ENCODE results near the gene MYL12A.

The MYL12A gene

DNA sequence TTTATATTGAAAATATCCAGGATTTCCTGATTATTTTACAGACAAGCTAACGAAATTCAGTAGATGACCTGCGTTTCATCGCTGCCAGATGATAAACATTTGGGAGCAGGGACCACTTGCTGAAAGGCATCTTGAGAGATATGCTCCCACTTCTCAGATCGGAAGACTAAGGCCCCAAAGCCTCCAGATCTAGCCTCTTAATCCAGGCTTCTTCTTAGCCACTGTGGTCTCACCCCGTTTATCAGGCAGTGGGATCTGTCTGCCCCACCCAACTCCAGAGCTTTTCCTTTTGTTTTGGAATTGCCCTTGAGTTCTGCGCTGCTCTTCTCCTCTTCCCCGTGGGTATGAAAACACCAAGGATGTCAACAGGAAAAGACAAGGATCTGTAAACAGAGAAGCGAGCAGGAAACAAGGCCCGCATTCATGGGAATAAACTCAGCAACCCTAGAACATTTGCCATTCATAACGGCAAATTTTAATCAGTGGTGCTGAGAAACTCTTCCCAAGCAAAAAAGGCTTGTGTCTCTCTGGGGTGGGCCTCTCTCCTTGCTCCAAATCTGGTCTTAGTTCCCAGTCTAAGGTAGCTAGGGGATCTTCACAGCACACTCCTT lies 35.8 kb downstream of the MYL12A start:
- H3K4me3 ChIP-seq (replicated peaks; ENCODE audit: low read depth, low read length), result no peak overlapping the region
- DNase-seq (ENCODE audit: low read depth), result no peak
- TF ChIP-seq, protein P1, sequence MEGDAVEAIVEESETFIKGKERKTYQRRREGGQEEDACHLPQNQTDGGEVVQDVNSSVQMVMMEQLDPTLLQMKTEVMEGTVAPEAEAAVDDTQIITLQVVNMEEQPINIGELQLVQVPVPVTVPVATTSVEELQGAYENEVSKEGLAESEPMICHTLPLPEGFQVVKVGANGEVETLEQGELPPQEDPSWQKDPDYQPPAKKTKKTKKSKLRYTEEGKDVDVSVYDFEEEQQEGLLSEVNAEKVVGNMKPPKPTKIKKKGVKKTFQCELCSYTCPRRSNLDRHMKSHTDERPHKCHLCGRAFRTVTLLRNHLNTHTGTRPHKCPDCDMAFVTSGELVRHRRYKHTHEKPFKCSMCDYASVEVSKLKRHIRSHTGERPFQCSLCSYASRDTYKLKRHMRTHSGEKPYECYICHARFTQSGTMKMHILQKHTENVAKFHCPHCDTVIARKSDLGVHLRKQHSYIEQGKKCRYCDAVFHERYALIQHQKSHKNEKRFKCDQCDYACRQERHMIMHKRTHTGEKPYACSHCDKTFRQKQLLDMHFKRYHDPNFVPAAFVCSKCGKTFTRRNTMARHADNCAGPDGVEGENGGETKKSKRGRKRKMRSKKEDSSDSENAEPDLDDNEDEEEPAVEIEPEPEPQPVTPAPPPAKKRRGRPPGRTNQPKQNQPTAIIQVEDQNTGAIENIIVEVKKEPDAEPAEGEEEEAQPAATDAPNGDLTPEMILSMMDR (IDR thresholded peaks at IDR 0.05; ENCODE audit: low read length, missing control alignments), result no peak

GRCh38 chr18:3283908-3284307 lies 36.3 kb downstream of the MYL12A start:
- no peak for DNase-seq (ENCODE audit: low read depth)
- H3K4me3 ChIP-seq (replicated peaks; ENCODE audit: low read depth, low read length), result no peak overlapping the region
- TF ChIP-seq, protein P1 (IDR thresholded peaks at IDR 0.05; ENCODE audit: low read length, missing control alignments), result no peak

- TF ChIP-seq, protein P1 (IDR thresholded peaks at IDR 0.05; ENCODE audit: low read length, missing control alignments), result no peak
- H3K4me3 ChIP-seq (replicated peaks; ENCODE audit: low read depth, low read length), result no peak overlapping the region
- DNase-seq (ENCODE audit: low read depth), result no peak
Observed at GRCh38 chr18:3284501-3284900, 36.9 kb downstream of the MYL12A start.

GRCh38 chr18:3286159-3286558 lies 38.6 kb downstream of the MYL12A start:
- no peak overlapping the region for H3K4me3 ChIP-seq (replicated peaks; ENCODE audit: low read depth, low read length)
- DNase-seq (ENCODE audit: low read depth), result no peak
- TF ChIP-seq, protein P1 (IDR thresholded peaks at IDR 0.05; ENCODE audit: low read length, missing control alignments), result no peak

DNA sequence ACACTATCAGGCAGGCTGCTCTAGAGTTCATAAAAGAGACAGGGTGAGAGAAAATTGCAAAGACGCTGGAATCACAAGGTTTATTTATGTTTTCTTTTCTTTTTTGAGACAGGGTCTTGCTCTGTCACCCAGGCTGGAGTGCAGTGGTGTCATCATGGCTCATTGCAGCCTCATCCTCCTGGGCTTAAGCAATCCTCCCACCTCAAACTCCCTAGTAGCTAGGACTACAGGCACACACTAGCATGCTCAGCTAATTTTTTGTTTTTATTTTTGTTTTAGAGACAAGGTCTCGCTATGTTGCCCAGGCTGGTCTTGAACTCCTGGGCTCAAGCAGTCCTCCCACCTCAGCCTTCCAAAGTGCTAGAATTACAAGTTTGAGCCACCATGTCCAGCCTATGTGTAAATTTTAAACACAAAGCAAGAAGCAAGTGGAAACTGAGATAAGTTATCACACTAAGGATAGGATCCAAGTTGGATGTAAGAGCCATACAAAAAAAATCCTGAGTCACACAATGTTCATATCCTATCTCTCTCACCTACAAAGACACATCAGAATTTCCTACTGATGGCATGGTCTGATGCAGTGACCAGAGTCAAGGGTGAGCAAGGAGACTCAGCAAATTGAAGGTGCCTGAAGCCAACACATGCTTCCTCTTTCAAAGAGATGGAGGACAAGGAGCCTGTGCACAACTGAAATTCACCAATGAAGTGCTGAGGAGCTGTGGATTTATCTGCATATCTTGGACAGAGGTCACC lies 45.8 kb downstream of the MYL12A start:
- TF ChIP-seq, protein P1 (IDR thresholded peaks at IDR 0.05; ENCODE audit: low read length, missing control alignments), result no peak
- no peak for DNase-seq (ENCODE audit: low read depth)

GRCh38 chr18:3294435-3295080 lies 47.0 kb downstream of the MYL12A start:
- TF ChIP-seq, protein P1 (IDR thresholded peaks at IDR 0.05; ENCODE audit: low read length, missing control alignments), result no peak
- no peak overlapping the region for H3K4me3 ChIP-seq (replicated peaks; ENCODE audit: low read depth, low read length)
- DNase-seq (ENCODE audit: low read depth), result peak; percentile 33

More for the DNA sequence above, 45.8 kb downstream of the MYL12A start:
- H3K4me3 ChIP-seq (replicated peaks; ENCODE audit: low read depth, low read length), result no peak overlapping the region
